Measurements from ENCODE around the gene POC1A.

Gene POC1A

DNA sequence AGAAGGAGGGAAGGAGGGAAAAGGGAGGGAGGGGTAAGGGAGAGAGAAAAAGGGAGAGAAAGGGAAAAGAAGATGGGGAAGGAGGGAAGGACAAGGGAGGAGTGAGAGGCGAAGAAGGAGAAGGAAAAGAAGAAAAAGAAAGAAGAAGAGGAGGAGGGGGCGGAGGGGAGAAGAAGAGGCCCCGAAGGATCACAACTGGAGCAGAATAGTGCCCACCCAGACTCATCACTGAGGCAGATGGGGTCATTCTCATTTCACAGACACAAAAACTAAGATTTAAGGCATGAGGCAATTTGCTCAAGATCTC is 41.0 kb upstream of the POC1A start:
- TF ChIP-seq, protein P1, sequence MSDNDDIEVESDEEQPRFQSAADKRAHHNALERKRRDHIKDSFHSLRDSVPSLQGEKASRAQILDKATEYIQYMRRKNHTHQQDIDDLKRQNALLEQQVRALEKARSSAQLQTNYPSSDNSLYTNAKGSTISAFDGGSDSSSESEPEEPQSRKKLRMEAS (IDR thresholded peaks at IDR 0.05), result no peak
- no peak for TF ChIP-seq NFIC (IDR thresholded peaks at IDR 0.05)
- no peak for TF ChIP-seq TAF1 (IDR thresholded peaks at IDR 0.05; ENCODE audit: low read depth)
- TF ChIP-seq CEBPB (IDR thresholded peaks at IDR 0.05), result no peak
- no peak for TF ChIP-seq ZBTB7A (IDR thresholded peaks at IDR 0.05; ENCODE audit: low read depth)
- TF ChIP-seq, protein P2, sequence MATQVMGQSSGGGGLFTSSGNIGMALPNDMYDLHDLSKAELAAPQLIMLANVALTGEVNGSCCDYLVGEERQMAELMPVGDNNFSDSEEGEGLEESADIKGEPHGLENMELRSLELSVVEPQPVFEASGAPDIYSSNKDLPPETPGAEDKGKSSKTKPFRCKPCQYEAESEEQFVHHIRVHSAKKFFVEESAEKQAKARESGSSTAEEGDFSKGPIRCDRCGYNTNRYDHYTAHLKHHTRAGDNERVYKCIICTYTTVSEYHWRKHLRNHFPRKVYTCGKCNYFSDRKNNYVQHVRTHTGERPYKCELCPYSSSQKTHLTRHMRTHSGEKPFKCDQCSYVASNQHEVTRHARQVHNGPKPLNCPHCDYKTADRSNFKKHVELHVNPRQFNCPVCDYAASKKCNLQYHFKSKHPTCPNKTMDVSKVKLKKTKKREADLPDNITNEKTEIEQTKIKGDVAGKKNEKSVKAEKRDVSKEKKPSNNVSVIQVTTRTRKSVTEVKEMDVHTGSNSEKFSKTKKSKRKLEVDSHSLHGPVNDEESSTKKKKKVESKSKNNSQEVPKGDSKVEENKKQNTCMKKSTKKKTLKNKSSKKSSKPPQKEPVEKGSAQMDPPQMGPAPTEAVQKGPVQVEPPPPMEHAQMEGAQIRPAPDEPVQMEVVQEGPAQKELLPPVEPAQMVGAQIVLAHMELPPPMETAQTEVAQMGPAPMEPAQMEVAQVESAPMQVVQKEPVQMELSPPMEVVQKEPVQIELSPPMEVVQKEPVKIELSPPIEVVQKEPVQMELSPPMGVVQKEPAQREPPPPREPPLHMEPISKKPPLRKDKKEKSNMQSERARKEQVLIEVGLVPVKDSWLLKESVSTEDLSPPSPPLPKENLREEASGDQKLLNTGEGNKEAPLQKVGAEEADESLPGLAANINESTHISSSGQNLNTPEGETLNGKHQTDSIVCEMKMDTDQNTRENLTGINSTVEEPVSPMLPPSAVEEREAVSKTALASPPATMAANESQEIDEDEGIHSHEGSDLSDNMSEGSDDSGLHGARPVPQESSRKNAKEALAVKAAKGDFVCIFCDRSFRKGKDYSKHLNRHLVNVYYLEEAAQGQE (IDR thresholded peaks at IDR 0.05; ENCODE audit: low read depth), result no peak
- no peak for TF ChIP-seq YY1 (IDR thresholded peaks at IDR 0.05; ENCODE audit: low read depth)
- TF ChIP-seq RAD21 (IDR thresholded peaks at IDR 0.05; ENCODE audit: low read depth), result no peak
- TF ChIP-seq TEAD4 (IDR thresholded peaks at IDR 0.05), result no peak
- TF ChIP-seq, protein P3, sequence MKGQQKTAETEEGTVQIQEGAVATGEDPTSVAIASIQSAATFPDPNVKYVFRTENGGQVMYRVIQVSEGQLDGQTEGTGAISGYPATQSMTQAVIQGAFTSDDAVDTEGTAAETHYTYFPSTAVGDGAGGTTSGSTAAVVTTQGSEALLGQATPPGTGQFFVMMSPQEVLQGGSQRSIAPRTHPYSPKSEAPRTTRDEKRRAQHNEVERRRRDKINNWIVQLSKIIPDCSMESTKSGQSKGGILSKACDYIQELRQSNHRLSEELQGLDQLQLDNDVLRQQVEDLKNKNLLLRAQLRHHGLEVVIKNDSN (IDR thresholded peaks at IDR 0.05), result no peak
- TF ChIP-seq EP300 (IDR thresholded peaks at IDR 0.05; ENCODE audit: borderline replicate concordance), result no peak
- no peak for TF ChIP-seq EGR1 (IDR thresholded peaks at IDR 0.05)
- TF ChIP-seq TCF12 (IDR thresholded peaks at IDR 0.05; ENCODE audit: low read depth), result no peak
- no peak for TF ChIP-seq CREB1 (IDR thresholded peaks at IDR 0.05; ENCODE audit: low read depth)
- no peak for TF ChIP-seq FOXM1 (IDR thresholded peaks at IDR 0.05; ENCODE audit: borderline replicate concordance, low read depth)

DNA sequence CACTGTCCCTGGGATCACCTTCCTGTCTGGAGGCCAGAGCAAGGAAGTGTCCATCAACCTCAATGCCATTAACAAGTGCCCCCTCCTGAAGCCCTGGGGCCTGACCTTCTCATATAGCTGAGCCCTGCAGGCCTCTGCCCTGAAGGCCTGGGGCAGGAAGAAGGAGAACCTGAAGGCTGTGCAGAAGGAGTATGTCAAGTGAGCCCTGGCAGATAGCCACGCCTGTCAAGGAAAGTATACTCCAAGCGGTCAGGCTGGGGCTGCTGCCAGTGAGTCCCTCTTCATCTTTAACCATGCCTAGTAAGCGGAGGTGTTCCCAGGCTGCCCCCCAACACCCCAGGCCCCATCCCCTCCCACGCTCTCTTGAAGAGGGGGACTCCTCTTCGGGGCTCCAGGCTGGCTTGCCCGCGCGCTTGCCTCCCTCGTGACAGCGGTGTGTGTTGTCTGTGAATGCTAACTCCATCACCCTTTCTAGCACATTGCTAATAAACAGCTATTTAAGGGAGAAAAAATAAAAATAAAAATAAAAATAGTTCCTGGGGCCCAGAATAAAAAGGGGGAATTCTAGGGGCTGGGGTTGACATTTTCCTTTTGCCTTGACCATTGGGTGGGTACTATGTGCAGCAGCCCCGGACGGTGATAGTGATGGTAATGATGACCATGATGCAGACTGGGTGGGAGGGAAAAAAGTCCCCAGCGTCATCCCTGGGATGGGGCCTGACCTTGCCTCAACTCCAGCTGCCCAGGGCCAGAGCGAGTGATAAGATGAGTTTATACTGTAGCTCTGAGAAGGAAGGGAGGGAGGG is 40.5 kb upstream of the POC1A start:
- no peak for TF ChIP-seq EGR1 (IDR thresholded peaks at IDR 0.05)

DNA sequence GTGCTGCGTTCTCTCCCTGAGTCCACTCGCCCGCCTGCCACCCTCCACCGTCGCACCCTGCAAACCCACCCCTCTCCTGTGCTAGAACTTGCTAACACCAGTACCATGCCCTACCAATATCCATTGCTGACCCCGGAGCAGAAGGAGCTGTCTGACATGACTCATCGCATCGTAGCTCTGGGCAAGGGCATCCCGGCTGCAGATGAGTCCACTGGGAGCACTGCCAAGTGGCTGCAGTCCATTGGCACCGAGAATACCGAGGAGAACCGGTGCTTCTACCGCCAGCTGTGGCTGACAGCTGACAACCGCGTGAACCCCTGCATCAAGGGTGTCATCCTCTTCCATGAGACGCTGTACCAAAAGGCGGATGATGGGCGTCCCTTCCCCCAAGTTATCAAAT is 38.8 kb upstream of the POC1A start:
- TF ChIP-seq, protein P2 (IDR thresholded peaks at IDR 0.05; ENCODE audit: low read depth), result no peak
- TF ChIP-seq CEBPB (IDR thresholded peaks at IDR 0.05), result no peak
- no peak for TF ChIP-seq CREB1 (IDR thresholded peaks at IDR 0.05; ENCODE audit: low read depth)
- no peak for TF ChIP-seq TCF12 (IDR thresholded peaks at IDR 0.05; ENCODE audit: low read depth)
- TF ChIP-seq, protein P1 (IDR thresholded peaks at IDR 0.05), result no peak
- no peak for TF ChIP-seq FOXM1 (IDR thresholded peaks at IDR 0.05; ENCODE audit: borderline replicate concordance, low read depth)
- TF ChIP-seq RAD21 (IDR thresholded peaks at IDR 0.05; ENCODE audit: low read depth), result no peak
- TF ChIP-seq EP300 (IDR thresholded peaks at IDR 0.05; ENCODE audit: borderline replicate concordance), result no peak
- TF ChIP-seq NFIC (IDR thresholded peaks at IDR 0.05), result no peak
- no peak for TF ChIP-seq TEAD4 (IDR thresholded peaks at IDR 0.05)
- TF ChIP-seq YY1 (IDR thresholded peaks at IDR 0.05; ENCODE audit: low read depth), result no peak
- TF ChIP-seq, protein P3 (IDR thresholded peaks at IDR 0.05), result no peak
- TF ChIP-seq EGR1 (IDR thresholded peaks at IDR 0.05), result no peak
- no peak for TF ChIP-seq TAF1 (IDR thresholded peaks at IDR 0.05; ENCODE audit: low read depth)
- TF ChIP-seq ZBTB7A (IDR thresholded peaks at IDR 0.05; ENCODE audit: low read depth), result no peak

DNA sequence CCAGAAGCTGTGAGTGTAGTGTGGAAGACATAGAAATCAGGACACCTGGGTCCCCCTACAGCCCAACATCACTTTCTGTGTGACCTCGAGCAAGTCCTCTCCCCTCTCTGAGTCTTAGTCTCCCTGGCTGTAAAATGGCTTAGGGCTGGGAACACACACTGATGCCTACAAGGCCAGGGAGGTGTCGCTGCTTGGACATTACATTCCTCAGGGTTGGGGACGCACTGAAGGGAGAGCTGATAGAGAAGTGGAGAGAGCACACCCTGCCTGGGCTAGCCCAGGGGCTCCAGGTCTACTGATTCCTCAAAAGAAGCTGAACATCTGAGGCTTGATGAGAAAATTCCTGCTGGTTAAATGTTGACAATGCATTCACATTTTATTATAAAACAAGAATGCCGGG is 37.4 kb upstream of the POC1A start:
- TF ChIP-seq, protein P2 (IDR thresholded peaks at IDR 0.05; ENCODE audit: low read depth), result no peak
- no peak for TF ChIP-seq EGR1 (IDR thresholded peaks at IDR 0.05)
- TF ChIP-seq CREB1 (IDR thresholded peaks at IDR 0.05; ENCODE audit: low read depth), result no peak
- TF ChIP-seq CEBPB (IDR thresholded peaks at IDR 0.05), result no peak
- TF ChIP-seq TEAD4 (IDR thresholded peaks at IDR 0.05), result no peak
- no peak for TF ChIP-seq NFIC (IDR thresholded peaks at IDR 0.05)
- TF ChIP-seq RAD21 (IDR thresholded peaks at IDR 0.05; ENCODE audit: low read depth), result no peak

All from Ishikawa (cell line).